NCI-H2196 treated with DMSO at 0.1 percent for 48 hours (cell line): Measurements from ENCODE around the gene KIF13A.
"Not testable (repeated sequence)": the region's sequence is repeated elsewhere in the genome, so short reads cannot be mapped to it uniquely, and the experiment has no call there.

ENCODE experiments used
- DNase-seq: peaks from one replicate; lab custom pipeline; 2025; ENCODE audit not compliant: unreplicated experiment; lab: John Stamatoyannopoulos, UW

Gene KIF13A

GRCh38 chr6:17935188-17936149 lies 52.0 kb downstream of the KIF13A start:
- no peak for DNase-seq

- no peak for DNase-seq
These were observed 53.7 kb downstream of the KIF13A start for GRCh38 chr6:17933716-17934115.

- DNase-seq: no peak
These were observed 55.0 kb downstream of the KIF13A start for GRCh38 chr6:17932330-17932852.

- DNase-seq: no peak
These were observed 56.2 kb downstream of the KIF13A start for GRCh38 chr6:17931227-17931626.

GRCh38 chr6:17930321-17930993 lies 57.0 kb downstream of the KIF13A start:
- no peak for DNase-seq

GRCh38 chr6:17928514-17929430 lies 58.7 kb downstream of the KIF13A start:
- no peak for DNase-seq

- DNase-seq: no peak
These were observed 59.7 kb downstream of the KIF13A start for GRCh38 chr6:17927705-17928104.

GRCh38 chr6:17923401-17923863 lies 64.0 kb downstream of the KIF13A start:
- DNase-seq: no peak

- DNase-seq: no peak
These were observed 66.0 kb downstream of the KIF13A start for GRCh38 chr6:17921454-17921853.

- DNase-seq: no peak
These were observed 67.9 kb downstream of the KIF13A start for GRCh38 chr6:17919496-17919895.

GRCh38 chr6:17917837-17918763 lies 69.3 kb downstream of the KIF13A start:
- DNase-seq: no peak

GRCh38 chr6:17914651-17915050 lies 72.8 kb downstream of the KIF13A start:
- DNase-seq: no peak

- DNase-seq: no peak
These were observed 74.9 kb downstream of the KIF13A start for GRCh38 chr6:17912521-17912920.

- not testable (repeated sequence) for DNase-seq
These were observed 75.8 kb downstream of the KIF13A start for GRCh38 chr6:17911656-17912055.

- DNase-seq: no peak
These were observed 77.2 kb downstream of the KIF13A start for GRCh38 chr6:17910189-17910588.

GRCh38 chr6:17908831-17909230 lies 78.6 kb downstream of the KIF13A start:
- no peak for DNase-seq

GRCh38 chr6:17907406-17908229 lies 79.8 kb downstream of the KIF13A start:
- no peak for DNase-seq

GRCh38 chr6:17905611-17906592 lies 81.5 kb downstream of the KIF13A start:
- DNase-seq: no peak
